Fibroblast of lung (primary cell): ENCODE data around the gene TNP2. TPM values are rescaled to one million over a fixed set of nuclear protein-coding genes. Genes with fewer than 3 reads are reported as not detected.

Experiments used
- DNase-seq, 2 donors: peaks; one replicate each; pipeline versions ENCODE4 v3.0.0 to v3.0.0-alpha.2; 2010; ENCODE audit warnings: low read depth in 2 of 2
- H2AFZ ChIP-seq: 2 replicates; pipeline ENCODE4 v1.5.1; 2012; ENCODE audit warnings: low read length, control low read depth, inconsistent platforms
- H3K27ac ChIP-seq: 2 replicates; pipeline ENCODE4 v1.5.1; 2011; ENCODE audit warnings: low read length, control low read depth; ENCODE audit not compliant: insufficient read depth
- H3K27me3 ChIP-seq: 2 replicates; pipeline ENCODE4 v1.5.1; 2011; ENCODE audit warnings: mild to moderate bottlenecking, low read length; ENCODE audit not compliant: control insufficient read depth, insufficient read depth
- H3K36me3 ChIP-seq: 2 replicates; pipeline ENCODE4 v1.5.1; 2011; ENCODE audit warnings: low read length; ENCODE audit not compliant: control insufficient read depth, insufficient read depth
- H3K4me1 ChIP-seq: 2 replicates; pipeline ENCODE4 v1.5.1; 2011; ENCODE audit warnings: low read length; ENCODE audit not compliant: control insufficient read depth, insufficient read depth; ENCODE audit errors: extremely low read depth
- H3K4me2 ChIP-seq: 2 replicates; pipeline ENCODE4 v1.5.1; 2011; ENCODE audit warnings: low read length, control low read depth; ENCODE audit not compliant: insufficient read depth; ENCODE audit errors: extremely low read depth
- H3K4me3 ChIP-seq, 4 experiments: fragments of 200-600 bp in 1 of 4; sonication (generic) in 1 of 4; replicated peaks in 1 of 4; 2 replicates each; pipeline ENCODE4 v1.5.1; 2011 to 2016; ENCODE audit warnings: low read length in 4 of 4, low read depth in 3 of 4, mild to moderate bottlenecking in 3 of 4, control low read depth in 2 of 4, inconsistent platforms in 1 of 4, mixed read lengths in 1 of 4; ENCODE audit not compliant: insufficient read depth in 1 of 4; ENCODE audit errors: control extremely low read depth in 1 of 4
- H3K79me2 ChIP-seq: 2 replicates; pipeline ENCODE4 v1.5.1; 2012; ENCODE audit warnings: mild to moderate bottlenecking, low read length, inconsistent platforms; ENCODE audit not compliant: control insufficient read depth, insufficient read depth
- H3K9ac ChIP-seq: 2 replicates; pipeline ENCODE4 v1.5.1; 2011; ENCODE audit warnings: mild to moderate bottlenecking, low read length, control low read depth; ENCODE audit not compliant: insufficient read depth
- H3K9me3 ChIP-seq: 2 replicates; pipeline ENCODE4 v1.5.1; 2012; ENCODE audit warnings: low read depth, low read length; ENCODE audit not compliant: control insufficient read depth, insufficient read depth
- H4K20me1 ChIP-seq: 2 replicates; pipeline ENCODE4 v1.5.1; 2011; ENCODE audit warnings: low read length; ENCODE audit not compliant: control insufficient read depth, insufficient read depth; ENCODE audit errors: extremely low read depth
- CTCF ChIP-seq, 2 donors: IDR thresholded peaks in 1 of 2; conservative IDR thresholded peaks in 1 of 2; 1 replicate in 1 of 2; 2 replicates in 1 of 2; pipeline ENCODE4 v1.5.1; 2011 to 2012; ENCODE audit warnings: low read length in 2 of 2, control low read depth in 1 of 2, inconsistent platforms in 1 of 2, low read depth in 1 of 2, mild to moderate bottlenecking in 1 of 2
- EZH2 ChIP-seq: IDR thresholded peaks from 2 replicates; pipeline ENCODE4 v1.5.1; 2012; ENCODE audit warnings: low read length, control low read depth, mild to moderate bottlenecking; ENCODE audit errors: missing control alignments
- polyA plus RNA-seq, 2 donors: library from polyadenylated mRNA; depleted of rRNA in 1 of 2; stranded (reverse) in 1 of 2; unstranded in 1 of 2; fragments of >200 nt; gene quantifications; 2 replicates each; pipeline ENCODE4 v1.2.1, GENCODE V29; 2011 to 2012; ENCODE audit warnings: missing spikeins in 1 of 2
- total RNA-seq: library from RNA; depleted of rRNA; stranded (reverse); fragments of >200 nt; gene quantifications from 2 replicates; pipeline ENCODE4 v1.2.1, GENCODE V29; 2014

The TNP2 gene
- total and polyA plus RNA-seq, 2 donors (not counting 1 experiment from before 2014, with no cell fraction given): not detected

DNA sequence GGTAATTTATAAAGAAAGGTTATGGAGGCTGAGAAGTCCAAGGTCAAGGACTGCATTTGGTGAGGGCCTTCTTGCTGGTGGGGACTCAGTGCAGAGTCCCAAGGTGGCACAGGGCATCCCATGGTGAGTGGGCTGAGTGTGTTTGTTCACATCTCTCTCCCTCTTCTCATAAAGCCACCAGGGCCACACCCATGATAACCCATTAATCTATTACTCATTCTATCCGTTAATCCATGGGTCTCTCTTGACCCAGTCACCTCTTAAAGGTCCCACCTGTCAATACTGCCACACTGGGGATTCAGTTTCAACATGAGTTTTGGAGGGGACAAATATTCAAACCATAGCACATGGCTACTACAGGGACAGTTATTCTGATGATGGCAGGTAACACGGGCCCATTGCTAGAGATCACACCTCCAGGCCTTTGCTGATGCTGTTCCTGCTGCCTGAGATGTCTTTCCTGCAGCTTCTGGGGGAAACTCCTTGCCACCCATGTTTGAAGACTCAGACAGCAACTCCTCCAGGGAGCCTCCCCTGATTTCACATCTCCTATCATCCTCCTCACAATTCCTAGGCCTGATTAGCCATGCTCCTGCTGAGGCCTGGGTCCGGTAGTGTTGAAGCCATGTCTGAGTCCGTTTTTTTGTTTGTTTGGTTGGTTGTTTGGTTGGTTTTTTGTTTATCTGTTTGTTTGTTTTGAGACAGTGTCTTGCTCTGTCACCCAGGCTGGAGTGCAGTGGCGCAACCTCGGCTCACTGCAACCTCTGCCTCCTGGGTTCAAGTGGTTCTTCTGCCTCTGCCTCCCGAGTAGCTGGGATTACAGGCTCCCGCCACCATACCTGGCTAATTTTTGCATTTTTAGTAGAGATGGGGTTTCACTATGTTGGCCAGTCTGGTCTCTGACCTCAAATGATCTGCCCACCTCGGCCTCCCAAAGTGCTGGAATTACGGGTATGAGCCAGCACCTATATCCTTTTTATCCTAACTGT, 29.2 kb downstream of the TNP2 start:
- no peak overlapping the region for H2AFZ ChIP-seq
- H3K4me2 ChIP-seq: no peak overlapping the region
- TF ChIP-seq CTCF (conservative IDR thresholded peaks at IDR 0.05 in 1 of 2, IDR thresholded peaks at IDR 0.05 in 1 of 2; ENCODE audit: low read depth in 1 of 2, low read length in 2 of 2) (no peak), EZH2 (no peak)

DNA sequence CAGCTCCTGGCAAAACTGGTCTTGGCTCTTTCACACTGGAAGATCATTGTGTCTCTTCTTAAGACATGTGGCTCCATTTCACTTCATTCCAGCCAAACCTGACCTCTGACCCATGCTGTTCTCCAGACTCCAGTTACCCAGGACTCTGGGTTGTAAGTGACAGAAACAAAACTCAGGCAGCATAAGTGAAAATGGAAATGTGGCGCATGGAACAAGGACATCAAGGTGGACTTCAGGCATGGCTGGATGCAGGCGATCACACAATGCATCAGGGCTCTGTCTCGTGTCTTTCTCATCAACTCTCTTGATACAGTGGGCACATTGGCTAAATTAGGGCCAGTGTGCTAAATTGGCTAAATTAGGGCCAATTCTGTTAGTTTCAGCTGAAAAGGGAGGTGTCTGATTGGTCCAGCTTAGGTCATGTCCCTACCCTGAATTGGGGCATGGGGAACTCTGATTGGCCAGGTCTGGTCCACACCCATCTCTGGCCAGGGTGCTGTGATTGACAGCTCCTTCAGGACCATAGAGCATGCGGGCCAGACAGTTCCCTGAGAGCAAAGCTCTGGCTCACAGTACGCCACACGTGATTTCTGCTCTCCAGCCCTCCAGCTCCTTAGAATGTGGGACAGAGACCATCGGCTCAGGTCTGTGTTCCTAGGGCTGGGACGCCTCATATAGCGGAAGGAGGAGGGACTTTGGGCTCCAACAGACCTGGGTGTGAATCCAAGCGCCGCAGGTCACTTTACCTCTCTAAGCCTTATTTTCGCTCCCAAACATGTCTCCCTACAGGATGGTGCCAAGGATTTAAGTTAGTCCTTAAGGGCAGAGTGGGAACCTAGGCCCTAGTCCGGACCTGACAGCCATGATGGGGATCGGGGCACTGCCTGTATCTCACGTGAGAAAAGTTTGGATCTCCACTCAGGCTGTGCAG, 30.6 kb downstream of the TNP2 start:
- DNase-seq: no peak
- Histone ChIP-seq H3K4me2 (no peak overlapping the region), H3K4me1 (no peaks in the 10 kb centered on the region), H3K27ac (no peak overlapping the region), H3K27me3 (peaks cover 3% of the 10 kb centered on the region), H2AFZ (no peak overlapping the region), H3K79me2 (no peaks in the 10 kb centered on the region), H3K9me3 (no peaks in the 10 kb centered on the region), H3K36me3 (no peaks in the 10 kb centered on the region), H3K9ac (no peak overlapping the region), H4K20me1 (no peaks in the 10 kb centered on the region), H3K4me3 (no peak overlapping the region)
- TF ChIP-seq EZH2 (no peak), CTCF (conservative IDR thresholded peaks at IDR 0.05 in 1 of 2, IDR thresholded peaks at IDR 0.05 in 1 of 2; ENCODE audit: low read depth in 1 of 2, low read length in 2 of 2) (no peak)

More for the DNA sequence above, 29.2 kb downstream of the TNP2 start:
- Histone ChIP-seq H3K79me2 (no peaks in the 10 kb centered on the region), H3K27ac (no peak overlapping the region), H3K36me3 (no peaks in the 10 kb centered on the region), H3K4me1 (no peaks in the 10 kb centered on the region), H3K9ac (no peak overlapping the region), H3K4me3 (no peak overlapping the region), H3K27me3 (peaks cover 3% of the 10 kb centered on the region), H4K20me1 (no peaks in the 10 kb centered on the region), H3K9me3 (no peaks in the 10 kb centered on the region)
- no peak for DNase-seq
